NCI-H2227 treated with DMSO at 0.1 percent for 48 hours (cell line): ENCODE measurements around the gene HYKK.
A peak's percentile ranks its signal among the peaks of the same experiment; 100 is the strongest.
"Not testable (repeated sequence)": the region's sequence is repeated elsewhere in the genome, so short reads cannot be mapped to it uniquely, and the experiment has no call there.

ENCODE experiments used
- DNase-seq: peaks from one replicate; lab custom pipeline; 2025; lab: John Stamatoyannopoulos, UW

The HYKK gene, protein sequence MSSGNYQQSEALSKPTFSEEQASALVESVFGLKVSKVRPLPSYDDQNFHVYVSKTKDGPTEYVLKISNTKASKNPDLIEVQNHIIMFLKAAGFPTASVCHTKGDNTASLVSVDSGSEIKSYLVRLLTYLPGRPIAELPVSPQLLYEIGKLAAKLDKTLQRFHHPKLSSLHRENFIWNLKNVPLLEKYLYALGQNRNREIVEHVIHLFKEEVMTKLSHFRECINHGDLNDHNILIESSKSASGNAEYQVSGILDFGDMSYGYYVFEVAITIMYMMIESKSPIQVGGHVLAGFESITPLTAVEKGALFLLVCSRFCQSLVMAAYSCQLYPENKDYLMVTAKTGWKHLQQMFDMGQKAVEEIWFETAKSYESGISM

DNA sequence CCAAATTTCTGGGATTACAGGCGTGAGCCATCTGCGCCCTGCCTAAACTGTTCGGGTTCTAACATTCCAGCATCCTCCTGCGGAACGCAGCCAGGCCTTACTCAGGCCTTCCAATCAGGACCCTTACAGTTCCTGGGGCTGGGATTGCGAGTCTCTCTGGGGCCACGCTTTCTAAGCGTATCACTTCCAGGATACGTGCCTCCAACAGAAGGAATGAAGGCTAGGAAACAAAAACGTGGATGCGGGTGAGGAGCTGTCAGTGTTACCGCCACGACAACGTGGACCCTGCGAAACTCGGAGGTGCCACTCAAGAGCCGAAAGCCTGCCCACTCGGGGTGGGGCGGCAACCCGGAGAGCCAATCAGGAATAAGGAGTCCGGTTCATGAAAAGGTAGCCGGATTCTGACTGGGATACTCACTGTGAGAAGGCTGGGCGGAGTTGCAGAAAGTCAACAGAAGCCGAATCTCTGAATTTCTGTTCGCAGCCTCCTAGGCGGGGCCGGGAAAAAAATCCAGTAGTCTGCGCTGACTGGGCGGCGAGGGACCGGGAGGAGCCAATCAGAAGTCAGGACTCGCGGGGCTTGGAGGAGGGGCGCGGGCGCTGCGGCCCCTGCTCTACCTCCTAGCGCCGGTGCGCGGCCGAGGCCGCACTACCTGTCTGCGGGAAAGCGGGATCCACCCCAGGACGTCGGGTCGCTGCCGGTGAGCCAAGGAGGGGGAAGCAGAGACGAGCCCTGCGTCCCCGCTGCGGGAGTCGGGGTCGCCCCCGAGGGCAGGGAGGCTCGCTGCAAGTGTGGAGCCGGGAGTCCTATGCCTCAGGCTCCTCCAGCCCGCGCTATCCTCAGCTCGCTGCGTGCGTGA lies at the start of gene HYKK:
Gene HYKK (plus strand): TSS at position 607 of the 860 bp plus-strand sequence. CDS start 5,512 bp downstream, outside the sequence.
- peak; percentile 93 for DNase-seq

DNA sequence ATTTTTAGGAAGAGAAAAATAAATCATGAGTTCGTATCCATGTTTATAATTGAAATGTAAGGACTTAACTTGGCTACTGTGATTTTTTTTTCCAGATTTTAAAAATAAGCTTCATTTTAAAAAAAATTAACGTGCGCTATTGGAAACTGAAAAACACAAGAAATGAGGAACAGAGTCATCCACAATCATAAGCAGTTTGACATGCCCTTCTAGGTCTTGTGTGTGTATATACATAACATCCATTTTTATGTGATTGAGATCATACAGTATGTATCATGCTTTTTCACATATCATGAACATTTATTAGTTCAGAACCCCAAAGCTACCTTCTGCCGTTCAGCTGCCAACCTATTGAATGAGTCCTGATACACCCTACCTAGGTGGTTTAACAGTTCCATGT lies 46.6 kb upstream of the HYKK start:
- no peak for DNase-seq

DNA sequence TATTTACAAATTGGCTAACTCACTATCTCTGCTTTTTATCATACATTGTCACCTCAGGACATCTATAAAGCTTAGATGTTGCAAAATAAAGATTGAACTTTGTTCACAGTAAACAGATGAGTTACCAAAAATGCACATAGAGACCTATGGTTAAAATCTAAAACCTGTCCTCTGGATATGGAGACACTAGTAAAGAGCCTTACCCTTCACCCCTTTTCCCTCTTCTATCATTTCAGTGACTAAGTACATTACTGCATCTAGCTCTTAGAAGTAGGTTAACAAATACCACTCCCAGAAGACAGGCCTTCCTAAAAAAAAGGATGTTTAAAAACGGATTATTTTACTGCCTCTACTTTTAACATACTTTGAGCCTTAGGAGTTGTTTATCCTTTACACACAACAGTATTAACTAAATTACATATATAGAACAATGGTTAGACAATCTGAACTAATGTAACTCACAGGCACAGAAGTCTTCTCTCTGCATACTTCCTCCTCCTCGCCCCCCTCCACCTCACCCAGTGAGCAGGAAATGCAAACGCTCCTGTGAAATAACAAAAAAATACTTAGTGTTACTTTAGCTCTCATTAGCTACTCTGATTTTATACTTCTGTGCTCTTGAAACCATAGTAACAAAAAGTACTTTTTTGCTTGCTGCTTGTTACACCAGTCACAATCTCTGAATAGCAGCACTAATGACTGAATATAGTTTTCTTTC lies 46.0 kb upstream of the HYKK start:
- DNase-seq: no peak

DNA sequence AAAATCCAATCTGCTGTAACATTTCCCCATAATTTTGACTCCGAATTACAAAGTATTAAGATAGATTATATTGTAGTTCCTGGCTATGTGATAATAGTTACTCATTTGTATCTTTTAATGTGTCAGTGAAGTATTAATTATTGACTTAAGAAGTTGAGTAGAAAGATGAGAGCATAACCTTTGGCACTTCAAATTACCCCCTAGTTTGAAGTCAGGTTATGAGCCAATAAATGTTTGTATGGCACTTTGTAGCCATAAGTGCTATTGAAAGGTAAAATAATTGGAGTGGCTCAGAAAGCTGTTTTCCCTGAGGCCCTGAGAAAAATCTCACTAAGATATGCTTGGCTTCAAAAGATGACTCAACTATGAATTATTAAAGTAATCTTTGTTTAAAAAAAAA lies 38.3 kb upstream of the HYKK start:
- no peak for DNase-seq

DNA sequence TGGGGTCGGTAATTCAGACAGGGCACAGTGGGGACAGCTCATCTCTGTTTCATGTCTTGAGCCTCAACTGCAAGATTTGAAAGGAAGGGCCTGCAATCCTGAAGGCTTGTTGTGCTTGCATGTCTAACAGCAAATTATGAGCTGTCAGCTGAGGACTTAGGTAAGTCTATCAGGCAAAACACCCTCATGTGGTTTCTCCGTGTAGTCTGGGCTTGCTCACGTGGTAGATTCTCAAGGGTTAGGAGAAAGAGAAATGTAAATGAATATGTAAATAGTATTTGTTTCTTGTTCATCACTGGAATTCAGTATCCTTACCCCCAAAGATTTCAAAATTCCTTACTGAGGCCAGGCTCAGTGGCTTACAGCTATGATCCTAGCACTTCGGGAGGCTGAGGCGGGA lies 30.1 kb upstream of the HYKK start:
- no peak for DNase-seq

DNA sequence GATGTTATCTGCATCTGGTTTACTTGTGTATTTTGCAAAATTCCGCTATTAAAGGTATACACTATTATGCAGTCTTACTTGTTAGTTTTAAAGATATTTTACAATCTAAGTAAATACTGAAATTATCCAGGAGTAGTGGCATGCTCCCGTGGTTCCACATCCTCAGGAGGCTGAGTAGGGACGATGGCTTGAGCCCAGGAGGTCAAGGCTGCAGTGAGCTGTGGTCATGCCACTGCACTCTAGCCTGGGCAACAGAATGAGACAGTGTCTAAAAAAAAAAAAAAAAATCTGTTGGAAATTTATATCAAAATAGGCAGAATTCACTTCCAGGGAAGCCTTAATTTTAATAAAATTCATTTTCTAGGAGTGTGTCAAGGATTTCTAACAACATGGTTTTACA lies 27.7 kb upstream of the HYKK start:
- DNase-seq: no peak

DNA sequence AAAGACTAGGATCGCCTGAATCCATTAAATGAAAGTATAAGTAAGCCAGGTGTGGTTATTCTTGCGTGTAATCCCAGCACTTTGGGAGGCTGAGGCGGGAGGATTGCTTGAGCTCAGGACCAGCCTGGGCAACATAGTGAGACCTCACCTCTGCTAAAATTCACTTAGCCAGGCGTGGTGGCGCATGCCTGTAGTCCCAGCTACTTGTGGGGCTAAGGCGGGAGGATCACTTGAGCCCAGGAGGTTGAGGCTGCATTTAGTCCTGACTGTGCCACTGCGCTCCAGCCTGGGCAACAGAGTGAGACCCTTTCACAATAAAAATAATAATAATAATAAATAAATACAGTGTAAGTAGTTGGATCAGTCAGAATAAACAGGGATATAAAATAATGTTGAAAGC lies 25.5 kb upstream of the HYKK start:
- DNase-seq: no peak

DNA sequence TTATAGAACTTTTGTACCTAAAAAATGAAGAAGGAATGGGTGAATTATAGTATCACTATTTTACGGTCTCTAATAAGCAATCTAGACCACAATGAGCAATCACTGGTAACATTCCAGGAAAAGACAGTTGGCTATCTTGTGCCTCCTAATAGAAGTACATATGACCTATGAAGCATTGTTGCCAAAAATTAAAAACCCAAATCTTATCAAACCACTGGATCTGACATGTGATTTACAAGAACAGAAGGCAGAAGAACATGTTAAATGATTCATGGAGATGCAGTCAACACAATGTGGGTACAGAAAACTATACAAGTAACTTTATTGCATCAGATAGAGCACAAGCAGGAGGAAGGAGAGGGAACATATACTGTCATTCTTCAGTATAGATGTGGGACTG lies 14.5 kb upstream of the HYKK start:
- DNase-seq: no peak

DNA sequence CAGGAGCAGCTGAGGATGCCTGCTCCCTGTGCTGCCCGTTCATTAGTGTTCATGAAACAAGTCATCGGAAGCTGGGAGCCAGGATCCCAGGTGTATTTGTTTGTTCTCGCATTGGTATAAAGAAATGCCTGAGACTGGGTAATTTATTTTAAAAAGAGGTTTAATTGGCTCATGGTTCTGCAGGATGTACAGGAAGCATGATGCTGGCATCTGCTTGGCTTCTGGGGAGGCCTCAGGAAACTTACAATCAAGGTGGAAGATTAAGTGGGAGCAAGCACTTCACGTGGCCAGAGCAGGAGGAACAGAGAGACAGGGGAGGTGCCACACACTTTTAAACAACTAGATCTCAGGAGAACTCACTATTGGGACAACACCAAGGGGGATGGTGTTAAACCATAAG lies 5.5 kb upstream of the HYKK start:
- DNase-seq: no peak

DNA sequence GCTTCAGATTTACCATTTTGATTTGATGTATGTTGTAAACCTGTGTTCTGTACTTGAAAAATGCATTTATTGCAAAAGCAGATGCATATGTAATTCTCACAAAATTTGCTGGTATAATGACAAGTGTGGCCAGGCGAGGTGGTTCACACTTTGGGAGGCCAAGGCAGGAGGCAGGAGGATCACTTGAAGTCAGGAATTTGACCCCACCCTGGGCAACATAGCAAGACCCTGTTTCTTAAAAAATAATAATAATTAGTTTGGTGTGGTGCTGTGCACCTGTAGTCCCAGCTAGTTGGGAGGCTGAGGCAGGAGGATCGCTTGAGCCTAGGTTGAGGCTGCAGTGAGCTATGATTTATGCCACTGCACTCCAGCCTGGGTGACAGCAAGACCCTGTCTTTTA lies 4.7 kb upstream of the HYKK start:
- no peak for DNase-seq

DNA sequence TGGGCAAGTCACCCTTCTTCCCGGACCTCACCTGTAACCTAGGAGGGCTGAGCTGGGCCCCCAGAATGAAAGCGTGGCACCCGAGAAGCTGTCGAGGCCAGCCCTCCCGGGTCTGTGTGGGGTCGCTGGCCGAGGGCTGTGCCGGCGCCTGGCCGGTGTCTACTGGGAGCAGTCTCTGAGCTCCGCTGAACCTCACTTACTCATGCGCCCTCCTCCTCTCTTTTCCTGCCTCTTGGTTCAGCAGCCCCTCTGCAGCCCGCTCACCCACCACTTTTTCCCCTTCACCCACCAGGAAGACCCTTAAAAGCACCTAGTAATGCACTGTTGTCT lies 419 bp downstream of the HYKK start:
- DNase-seq: no peak

DNA sequence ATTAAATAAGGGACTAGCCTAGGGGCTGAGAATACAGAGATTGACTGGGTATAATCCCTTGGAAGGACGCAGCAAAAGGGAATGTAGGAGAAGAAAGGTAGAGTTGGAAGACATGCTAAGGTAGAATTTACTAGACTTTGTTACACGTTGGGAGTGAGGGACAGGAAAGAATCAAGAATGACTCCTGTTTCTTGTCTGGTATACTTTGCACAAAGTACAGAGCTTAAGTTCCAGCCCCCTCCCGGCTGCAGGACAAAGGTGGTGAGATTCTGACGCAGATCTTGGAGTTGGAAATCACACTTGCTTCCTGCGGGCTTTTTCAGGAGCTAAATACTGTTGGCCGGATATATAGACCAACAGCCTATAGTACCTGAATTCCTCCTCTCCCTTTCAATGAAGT lies 895 bp downstream of the HYKK start:
- DNase-seq: no peak

DNA sequence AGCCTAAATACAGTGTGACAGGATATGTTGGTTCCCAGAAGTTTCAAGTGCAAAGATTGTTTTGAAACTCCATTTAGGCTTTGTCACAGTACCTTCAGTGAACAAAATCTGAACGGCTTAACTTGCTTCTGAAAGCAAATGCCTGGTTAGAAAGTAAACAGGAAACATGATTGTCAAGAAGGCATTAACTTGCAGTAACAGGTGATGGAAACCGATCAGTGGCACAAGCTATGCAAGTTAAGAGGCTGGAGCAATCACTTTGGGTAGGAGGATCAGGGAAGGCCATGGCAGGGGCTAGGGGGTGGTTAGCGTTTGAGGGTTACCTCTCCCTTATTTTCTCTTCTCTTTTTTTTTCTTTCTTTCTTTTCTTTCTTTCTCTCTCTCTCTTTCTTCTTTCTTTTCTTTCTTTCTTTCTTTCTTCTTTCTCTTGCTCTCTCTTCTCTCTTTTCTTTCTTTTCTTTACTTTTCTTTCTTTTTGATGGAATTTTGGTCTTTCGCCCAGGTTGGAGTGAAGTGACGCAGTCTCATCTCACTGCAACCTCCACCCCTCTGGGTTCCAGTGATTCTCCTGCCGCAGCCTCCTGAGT lies 2.4 kb downstream of the HYKK start:
- no peak for DNase-seq

DNA sequence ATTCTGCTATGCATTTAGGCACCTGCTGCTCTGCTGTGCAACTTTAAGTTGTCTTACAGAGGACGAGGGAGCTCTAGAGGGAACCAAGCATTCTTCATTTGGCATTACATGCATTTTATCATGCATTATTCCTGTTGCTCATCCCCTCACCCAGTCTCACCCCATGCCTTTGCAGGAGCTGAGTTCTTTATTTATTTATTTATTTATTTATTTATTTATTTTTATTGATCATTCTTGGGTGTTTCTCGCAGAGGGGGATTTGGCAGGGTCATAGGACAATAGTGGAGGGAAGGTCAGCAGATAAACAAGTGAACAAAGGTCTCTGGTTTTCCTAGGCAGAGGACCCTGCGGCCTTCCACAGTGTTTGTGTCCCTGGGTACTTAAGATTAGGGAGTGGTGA lies 12.7 kb downstream of the HYKK start:
- DNase-seq: not testable (repeated sequence)

DNA sequence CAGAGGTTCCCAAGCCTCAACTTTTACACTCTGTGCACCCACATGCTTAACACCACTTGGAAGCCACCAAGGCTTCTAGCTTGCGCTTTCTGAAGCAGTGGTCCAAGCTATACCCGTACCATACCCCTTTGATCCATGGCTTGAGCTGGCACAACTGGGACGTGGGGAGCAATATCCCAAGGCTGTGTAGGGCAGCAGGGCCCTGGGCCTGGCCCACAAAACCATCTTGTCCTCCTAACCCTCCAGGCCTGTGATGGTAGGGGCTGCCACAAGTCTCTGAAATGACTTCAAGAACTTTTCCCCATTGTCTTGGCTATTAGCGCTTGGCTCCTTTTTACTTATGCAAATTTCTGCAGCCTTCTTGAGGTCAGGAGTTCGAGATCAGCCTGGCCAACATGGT lies 16.9 kb downstream of the HYKK start:
- DNase-seq: no peak

DNA sequence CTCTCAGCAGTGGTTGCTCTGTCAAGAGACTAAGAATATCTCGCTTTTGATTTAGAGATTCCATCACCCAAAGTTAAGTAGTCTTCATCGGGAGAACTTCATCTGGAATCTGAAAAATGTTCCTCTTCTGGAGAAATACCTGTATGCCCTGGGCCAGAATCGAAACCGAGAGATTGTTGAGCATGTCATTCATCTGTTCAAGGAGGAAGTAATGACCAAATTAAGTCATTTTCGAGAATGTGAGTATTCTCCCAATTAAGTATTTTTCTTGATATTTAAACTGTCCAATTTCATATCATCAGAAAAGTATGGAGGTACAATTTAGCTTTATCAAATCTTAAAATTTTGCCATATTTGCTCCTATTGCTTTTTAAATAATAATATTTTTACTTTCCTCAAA lies 19.9 kb downstream of the HYKK start:
- DNase-seq: no peak

DNA sequence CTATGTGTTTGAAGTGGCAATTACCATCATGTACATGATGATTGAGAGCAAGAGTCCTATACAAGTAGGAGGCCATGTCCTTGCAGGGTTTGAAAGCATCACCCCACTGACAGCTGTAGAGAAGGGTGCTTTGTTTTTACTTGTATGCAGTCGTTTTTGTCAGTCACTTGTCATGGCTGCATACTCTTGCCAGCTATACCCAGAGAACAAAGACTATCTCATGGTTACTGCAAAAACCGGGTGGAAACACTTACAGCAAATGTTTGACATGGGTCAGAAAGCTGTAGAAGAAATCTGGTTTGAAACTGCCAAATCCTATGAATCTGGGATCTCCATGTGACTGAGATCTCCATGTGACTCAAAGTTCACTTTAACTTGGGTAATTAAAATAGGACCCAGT lies 26.0 kb downstream of the HYKK start:
- no peak for DNase-seq

DNA sequence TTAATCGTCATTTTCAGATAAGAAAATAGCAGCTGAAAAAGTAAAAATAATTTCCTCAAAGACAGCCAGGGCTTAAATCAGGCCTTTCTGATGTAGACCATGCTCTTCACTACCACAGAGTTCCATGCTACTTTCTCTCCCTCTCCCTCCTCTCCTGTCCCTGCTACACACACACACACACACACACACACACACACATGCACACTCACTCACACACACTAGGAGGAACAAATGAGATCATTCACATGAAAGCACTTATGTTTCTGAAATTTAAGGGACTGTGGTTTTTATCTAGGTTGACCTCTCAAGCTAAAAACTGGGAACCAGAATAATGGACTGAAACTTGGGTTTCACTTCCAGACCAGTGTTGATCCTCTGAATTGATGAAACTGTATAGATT lies 28.8 kb downstream of the HYKK start:
- no peak for DNase-seq

DNA sequence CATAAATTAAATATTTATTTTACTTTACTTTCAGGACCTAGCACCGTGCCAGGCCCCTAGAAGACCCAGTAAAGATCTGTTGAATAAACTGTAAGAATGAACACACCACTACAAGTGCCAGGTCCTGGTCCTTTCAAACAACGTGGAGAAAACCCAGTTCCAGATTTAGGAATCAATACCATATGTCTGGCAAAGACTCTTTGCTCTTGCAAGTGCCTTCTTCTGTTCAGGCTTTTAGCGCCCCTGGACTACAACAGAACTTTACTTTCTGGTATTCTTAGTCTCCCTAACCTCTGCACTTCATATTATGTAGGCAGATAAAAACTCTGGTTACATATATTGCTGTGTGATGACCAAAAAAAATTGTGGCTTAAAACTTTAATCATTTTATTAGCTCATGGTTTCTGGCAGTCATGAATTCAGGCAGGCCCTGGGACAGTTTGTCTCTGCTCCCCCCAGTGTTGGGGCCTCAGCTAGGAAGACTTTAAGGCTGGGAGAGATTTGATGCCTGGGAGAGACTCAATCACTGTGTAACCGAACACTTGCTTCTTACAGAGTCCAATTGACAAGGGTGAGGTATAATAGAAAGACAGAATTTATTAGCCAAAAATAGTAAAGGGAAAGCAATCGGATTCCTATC lies 30.0 kb downstream of the HYKK start:
- DNase-seq: no peak

DNA sequence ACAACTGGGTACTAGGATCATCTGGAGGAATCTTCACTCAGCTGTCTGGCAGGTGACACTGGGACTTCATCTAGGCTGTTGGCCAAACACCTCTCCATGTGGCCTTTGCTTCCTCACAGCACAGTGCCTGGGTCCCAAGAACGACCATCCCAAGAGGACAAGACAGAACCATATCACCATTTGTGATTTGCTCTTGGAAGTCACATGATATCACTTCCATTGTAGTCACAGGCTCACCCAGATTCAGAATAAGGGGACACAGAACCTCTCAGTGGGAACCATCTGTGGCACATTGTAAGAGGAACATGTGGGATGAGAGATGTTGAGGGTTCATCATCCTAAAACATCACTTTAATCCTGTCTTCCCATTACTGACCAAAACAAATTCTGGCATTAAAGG lies 31.0 kb downstream of the HYKK start:
- DNase-seq: no peak

DNA sequence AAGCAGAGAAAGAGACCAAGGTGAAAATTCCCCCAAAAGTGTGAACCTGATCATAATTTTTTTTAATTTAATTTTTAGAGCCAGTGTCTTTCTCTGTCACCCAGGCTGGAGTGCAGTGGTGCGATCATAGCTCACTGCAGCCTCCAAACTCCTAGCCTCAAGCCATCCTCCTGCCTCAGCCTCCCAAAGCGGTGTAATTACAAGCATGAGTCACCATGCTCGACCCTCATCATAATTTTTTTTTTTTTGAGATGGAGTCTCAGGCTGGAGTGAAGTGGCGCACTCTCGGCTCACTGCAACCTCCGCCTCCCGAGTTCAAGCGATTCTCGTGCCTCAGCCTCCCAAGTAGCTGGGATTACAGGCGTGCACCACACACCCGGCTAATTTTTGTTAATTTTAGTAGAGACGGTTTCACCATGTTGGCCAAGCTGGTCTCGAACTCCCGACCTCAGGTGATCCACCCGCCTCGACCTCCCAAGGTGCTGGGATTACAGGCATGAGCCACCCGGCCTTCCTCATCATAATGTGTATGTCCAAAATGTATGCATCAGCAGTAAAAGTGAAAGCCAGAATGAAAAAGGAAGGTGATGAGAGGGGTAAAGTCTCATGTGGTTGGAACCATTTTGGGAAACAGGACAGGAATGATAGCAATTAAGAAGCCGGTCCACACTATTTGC lies 32.2 kb downstream of the HYKK start:
- not testable (repeated sequence) for DNase-seq
